Colon (tissue), 2 donors: Measurements from ENCODE around the gene ITGA11.
"Not testable (repeated sequence)": the region's sequence is repeated elsewhere in the genome, so short reads cannot be mapped to it uniquely, and the experiment has no call there.

ENCODE experiments used
- FAIRE-seq: peaks from 2 replicates; lab custom pipeline; 2012; peaks lifted over from hg19 to GRCh38; lab: Jason Lieb, UNC
- donor health status: control.
- donor health status: control.

The ITGA11 gene

GRCh38 chr15:68425428-68426060 lies 6.4 kb downstream of the ITGA11 start:
- no peak for FAIRE-seq

GRCh38 chr15:68424754-68425390 lies 7.1 kb downstream of the ITGA11 start:
- FAIRE-seq: no peak

- FAIRE-seq: no peak
These were observed 8.3 kb downstream of the ITGA11 start for GRCh38 chr15:68423359-68424296.

GRCh38 chr15:68422403-68423145 lies 9.4 kb downstream of the ITGA11 start:
- FAIRE-seq: not testable (repeated sequence)

- no peak for FAIRE-seq
These were observed 10.1 kb downstream of the ITGA11 start for GRCh38 chr15:68421798-68422402.

- FAIRE-seq: no peak
These were observed 10.8 kb downstream of the ITGA11 start for GRCh38 chr15:68421115-68421551.

- no peak for FAIRE-seq
These were observed 11.7 kb downstream of the ITGA11 start for GRCh38 chr15:68420186-68420684.

GRCh38 chr15:68419301-68420175 lies 12.4 kb downstream of the ITGA11 start:
- FAIRE-seq: no peak

GRCh38 chr15:68418611-68419161 lies 13.3 kb downstream of the ITGA11 start:
- FAIRE-seq: no peak

- FAIRE-seq: no peak
These were observed 14.1 kb downstream of the ITGA11 start for GRCh38 chr15:68417897-68418296.

GRCh38 chr15:68417051-68417450 lies 14.9 kb downstream of the ITGA11 start:
- FAIRE-seq: no peak

GRCh38 chr15:68416158-68416535 lies 15.8 kb downstream of the ITGA11 start:
- no peak for FAIRE-seq

GRCh38 chr15:68415501-68416157 lies 16.3 kb downstream of the ITGA11 start:
- no peak for FAIRE-seq

- FAIRE-seq: no peak
These were observed 16.9 kb downstream of the ITGA11 start for GRCh38 chr15:68415061-68415460.

- no peak for FAIRE-seq
These were observed 17.4 kb downstream of the ITGA11 start for GRCh38 chr15:68414591-68414990.

- FAIRE-seq: no peak
These were observed 17.8 kb downstream of the ITGA11 start for GRCh38 chr15:68414206-68414555.

GRCh38 chr15:68413363-68414205 lies 18.4 kb downstream of the ITGA11 start:
- no peak for FAIRE-seq

GRCh38 chr15:68412218-68412617 lies 19.7 kb downstream of the ITGA11 start:
- FAIRE-seq: no peak

GRCh38 chr15:68411735-68412134 lies 20.2 kb downstream of the ITGA11 start:
- FAIRE-seq: no peak
